Chondrocyte (in vitro differentiated cells): ENCODE data around the gene NDUFS3. TPM values are rescaled to one million over a fixed set of nuclear protein-coding genes. Genes with fewer than 3 reads are reported as not detected.
"Not testable (repeated sequence)": the region's sequence is repeated elsewhere in the genome, so short reads cannot be mapped to it uniquely, and the experiment has no call there.

ENCODE experiments used
- DNase-seq: peaks from one replicate; pipeline ENCODE4 v3.0.0; 2021; ENCODE audit warnings: mixed read lengths, low spot score
- H3K27ac Mint-ChIP-seq: one replicate; pipeline ENCODE4 v1.8.0; 2021; ENCODE audit warnings: mild to moderate bottlenecking, moderate library complexity, mixed read lengths; ENCODE audit not compliant: unreplicated experiment
- H3K27me3 Mint-ChIP-seq: 2 replicates; pipeline ENCODE4 v1.8.0; 2021; ENCODE audit warnings: low read depth, mixed read lengths
- H3K36me3 Mint-ChIP-seq: 2 replicates; pipeline ENCODE4 v1.8.0; 2021; ENCODE audit warnings: low read depth, mixed read lengths
- H3K4me1 Mint-ChIP-seq: 2 replicates; pipeline ENCODE4 v1.8.0; 2021; ENCODE audit warnings: low read depth, mild to moderate bottlenecking, mixed read lengths
- H3K4me3 Mint-ChIP-seq: one replicate; pipeline ENCODE4 v1.8.0; 2021; ENCODE audit warnings: mild to moderate bottlenecking, moderate library complexity, mixed read lengths; ENCODE audit not compliant: unreplicated experiment
- H3K9me3 Mint-ChIP-seq: 2 replicates; pipeline ENCODE4 v1.8.0; 2021; ENCODE audit warnings: low read depth, mixed read lengths
- CTCF ChIP-seq: fragments of 200-600 bp; sonication (generic); IDR thresholded peaks from 2 replicates; pipeline ENCODE4 v1.5.0; 2021; ENCODE audit warnings: antibody characterized with exemption, mild to moderate bottlenecking, moderate library complexity
- total RNA-seq: library from RNA; stranded (reverse); gene quantifications from 3 replicates; pipeline ENCODE4 v1.2.1, GENCODE V29; 2021

The NDUFS3 gene
- total RNA-seq, 1 donor from 2014 or later = 70.3 TPM

- Mint-ChIP-seq H3K9me3 (no peaks in the 10 kb centered on the region), H3K27ac (peak within 1 kb of the TSS; percentile 98), H3K4me3 (peak within 1 kb of the TSS; percentile 98), H3K36me3 (no peaks in the 10 kb centered on the region), H3K27me3 (no peaks in the 10 kb centered on the region), H3K4me1 (peaks cover 35% of the 10 kb centered on the region)
- DNase-seq = peak; percentile 97
- peak; percentile 96 for TF ChIP-seq CTCF
Measured at GRCh38 chr11:47552566-47553405, 26.1 kb upstream of the NDUFS3 start, which contains the start of gene CELF1. TSS of gene CELF1 (minus strand) at chr11:47553132. CDS start at chr11:47499523, 53,609 bp downstream.

- peak overlapping the region; percentile 81 for H3K4me3 Mint-ChIP-seq
- H3K27me3 Mint-ChIP-seq = no peaks in the 10 kb centered on the region
- no peaks in the 10 kb centered on the region for H3K36me3 Mint-ChIP-seq
- no peaks in the 10 kb centered on the region for H3K9me3 Mint-ChIP-seq
- H3K4me1 Mint-ChIP-seq = peaks cover 31% of the 10 kb centered on the region
- DNase-seq = no peak
- peak overlapping the region; percentile 90 for H3K27ac Mint-ChIP-seq
- peak; percentile 74 for TF ChIP-seq CTCF
Measured at GRCh38 chr11:47553406-47553743, 25.5 kb upstream of the NDUFS3 start.

GRCh38 chr11:47557004-47557403 is 21.9 kb upstream of the NDUFS3 start:
- not testable (repeated sequence) for H3K27me3 Mint-ChIP-seq, H3K4me1 Mint-ChIP-seq, H3K27ac Mint-ChIP-seq, H3K36me3 Mint-ChIP-seq, H3K9me3 Mint-ChIP-seq, DNase-seq, H3K4me3 Mint-ChIP-seq

- DNase-seq = no peak
- no peak overlapping the region for H3K4me3 Mint-ChIP-seq
- no peaks in the 10 kb centered on the region for H3K9me3 Mint-ChIP-seq
- H3K27me3 Mint-ChIP-seq = no peaks in the 10 kb centered on the region
- no peaks in the 10 kb centered on the region for H3K36me3 Mint-ChIP-seq
- H3K27ac Mint-ChIP-seq = no peak overlapping the region
- peaks cover 2% of the 10 kb centered on the region for H3K4me1 Mint-ChIP-seq
- no peak for TF ChIP-seq CTCF
Measured at GRCh38 chr11:47558695-47559094, 20.2 kb upstream of the NDUFS3 start.

GRCh38 chr11:47560426-47560825 is 18.4 kb upstream of the NDUFS3 start:
- H3K27me3 Mint-ChIP-seq = no peaks in the 10 kb centered on the region

GRCh38 chr11:47562393-47562792 is 16.5 kb upstream of the NDUFS3 start:
- not testable (repeated sequence) for H3K4me3 Mint-ChIP-seq, H3K27ac Mint-ChIP-seq, H3K9me3 Mint-ChIP-seq, DNase-seq, H3K36me3 Mint-ChIP-seq, H3K27me3 Mint-ChIP-seq
- peaks cover 20% of the 10 kb centered on the region for H3K4me1 Mint-ChIP-seq

More at GRCh38 chr11:47560426-47560825, 18.4 kb upstream of the NDUFS3 start:
- Mint-ChIP-seq H3K27ac (no peak overlapping the region), H3K4me1 (peaks cover 8% of the 10 kb centered on the region), H3K4me3 (no peak overlapping the region), H3K36me3 (no peaks in the 10 kb centered on the region), H3K9me3 (no peaks in the 10 kb centered on the region)
- no peak for TF ChIP-seq CTCF
- DNase-seq = no peak

GRCh38 chr11:47564366-47564765 is 14.5 kb upstream of the NDUFS3 start:
- not testable (repeated sequence) for H3K27ac Mint-ChIP-seq, H3K36me3 Mint-ChIP-seq, H3K27me3 Mint-ChIP-seq, H3K9me3 Mint-ChIP-seq, DNase-seq
- H3K4me1 Mint-ChIP-seq = peaks cover 20% of the 10 kb centered on the region
- peak overlapping the region; percentile 36 for H3K4me3 Mint-ChIP-seq
